D721Med (cell line): Measurements from ENCODE around the gene VWA5B1.

Experiments
- DNase-seq: peaks from one replicate; pipeline ENCODE4 v3.0.0; 2011; ENCODE audit warnings: low spot score; ENCODE audit not compliant: insufficient read length
- FAIRE-seq: peaks from 2 replicates; lab custom pipeline; 2011; peaks lifted over from hg19 to GRCh38; lab: Jason Lieb, UNC
- TF ChIP-seq, protein P1 (sequence below): IDR thresholded peaks from 2 replicates; pipeline ENCODE4 v1.5.1; 2012; ENCODE audit warnings: mild to moderate bottlenecking, control low read depth; ENCODE audit not compliant: insufficient read depth; ENCODE audit errors: missing control alignments

VWA5B1 gene

DNA sequence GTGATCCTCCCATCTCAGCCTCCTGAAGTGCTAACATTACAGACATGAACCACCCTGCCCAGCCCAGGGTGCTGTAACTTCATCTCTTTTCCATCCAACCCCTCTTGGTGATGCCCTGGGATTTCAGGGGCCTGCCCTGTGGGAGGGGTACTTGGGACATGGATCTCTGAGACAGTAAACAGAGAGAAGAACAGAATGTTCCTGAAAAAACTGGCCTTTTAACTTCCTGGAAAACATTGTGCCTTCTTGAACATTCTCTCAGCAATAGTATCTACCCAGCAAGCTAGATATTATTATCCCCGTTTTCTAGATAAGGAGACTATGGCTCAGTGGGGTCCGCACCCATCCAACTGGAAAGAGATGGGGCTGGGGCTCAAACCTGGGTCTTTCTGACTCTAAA is 57.0 kb downstream of the VWA5B1 start:
- FAIRE-seq (no peak), DNase-seq (no peak)
- TF ChIP-seq, protein P1, sequence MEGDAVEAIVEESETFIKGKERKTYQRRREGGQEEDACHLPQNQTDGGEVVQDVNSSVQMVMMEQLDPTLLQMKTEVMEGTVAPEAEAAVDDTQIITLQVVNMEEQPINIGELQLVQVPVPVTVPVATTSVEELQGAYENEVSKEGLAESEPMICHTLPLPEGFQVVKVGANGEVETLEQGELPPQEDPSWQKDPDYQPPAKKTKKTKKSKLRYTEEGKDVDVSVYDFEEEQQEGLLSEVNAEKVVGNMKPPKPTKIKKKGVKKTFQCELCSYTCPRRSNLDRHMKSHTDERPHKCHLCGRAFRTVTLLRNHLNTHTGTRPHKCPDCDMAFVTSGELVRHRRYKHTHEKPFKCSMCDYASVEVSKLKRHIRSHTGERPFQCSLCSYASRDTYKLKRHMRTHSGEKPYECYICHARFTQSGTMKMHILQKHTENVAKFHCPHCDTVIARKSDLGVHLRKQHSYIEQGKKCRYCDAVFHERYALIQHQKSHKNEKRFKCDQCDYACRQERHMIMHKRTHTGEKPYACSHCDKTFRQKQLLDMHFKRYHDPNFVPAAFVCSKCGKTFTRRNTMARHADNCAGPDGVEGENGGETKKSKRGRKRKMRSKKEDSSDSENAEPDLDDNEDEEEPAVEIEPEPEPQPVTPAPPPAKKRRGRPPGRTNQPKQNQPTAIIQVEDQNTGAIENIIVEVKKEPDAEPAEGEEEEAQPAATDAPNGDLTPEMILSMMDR, result no peak

DNA sequence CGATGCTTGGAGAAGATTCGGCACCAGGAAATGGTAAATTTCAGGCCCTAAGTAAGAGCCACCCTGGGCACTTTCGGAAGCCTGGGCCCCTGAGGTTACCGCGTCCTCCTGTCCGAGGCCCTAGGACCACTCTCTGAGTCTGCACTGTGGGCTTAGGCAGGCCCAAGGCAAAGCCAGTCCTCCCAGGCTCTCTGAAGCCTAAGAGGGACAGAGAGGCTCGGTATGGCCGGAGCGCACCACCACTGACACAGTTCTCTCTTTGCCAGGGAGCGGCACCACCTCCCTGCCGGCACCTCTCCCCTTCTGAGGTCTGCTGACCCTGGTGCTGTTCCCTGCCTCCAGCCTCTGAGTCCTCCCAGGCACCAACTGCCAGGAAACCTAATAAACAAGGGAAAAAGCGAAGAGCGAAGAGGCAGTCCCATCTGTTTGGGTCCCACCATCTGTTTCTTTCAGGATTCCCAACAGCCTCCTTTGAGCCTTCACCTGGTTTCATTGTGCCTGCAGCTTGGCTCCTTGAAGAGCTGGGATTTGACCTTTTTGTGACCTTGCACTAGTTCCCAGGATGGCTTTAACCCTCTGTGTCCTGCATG is 57.7 kb downstream of the VWA5B1 start:
- TF ChIP-seq, protein P1, result no peak
- DNase-seq, result no peak
- FAIRE-seq, result no peak

DNA sequence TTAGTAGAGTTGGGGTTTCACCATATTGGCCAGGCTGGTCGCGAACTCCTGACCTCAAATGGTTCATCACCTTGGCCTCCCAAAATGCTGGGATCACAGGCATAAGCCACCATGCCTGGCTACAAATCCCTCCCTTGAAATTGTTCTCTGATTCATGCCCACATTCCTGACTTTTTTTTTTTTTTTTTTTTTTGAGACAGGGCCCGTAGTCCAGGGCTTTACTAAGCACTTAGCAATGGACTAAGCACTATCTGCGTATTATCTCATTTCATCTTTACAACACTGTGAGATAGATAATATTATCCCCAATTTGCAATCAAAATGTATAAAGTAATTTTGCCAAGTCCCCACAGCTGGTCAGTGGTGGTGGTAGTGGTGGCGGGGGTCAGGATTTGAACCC is 58.9 kb downstream of the VWA5B1 start:
- TF ChIP-seq, protein P1, result no peak
- no peak for DNase-seq
- FAIRE-seq, result no peak

DNA sequence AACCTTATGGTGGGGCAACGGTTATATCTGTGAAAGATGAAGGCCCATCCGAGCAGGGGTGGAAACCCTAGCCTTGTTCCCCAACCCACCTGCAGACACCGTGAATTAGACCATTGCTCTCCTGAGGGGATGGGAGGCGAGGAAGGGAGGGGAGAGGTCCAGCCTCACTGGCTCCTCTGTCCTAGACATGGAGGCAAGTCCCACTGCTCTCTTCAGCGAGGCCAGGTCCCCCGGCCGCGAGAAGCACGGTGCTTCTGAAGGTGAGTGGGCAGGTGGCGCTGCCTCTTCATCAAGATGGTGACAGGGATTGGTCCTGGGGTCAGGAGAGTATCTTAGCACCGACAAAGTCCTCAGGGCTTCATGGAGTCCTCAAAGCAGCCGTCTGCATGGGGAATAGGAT is 59.3 kb downstream of the VWA5B1 start:
- TF ChIP-seq, protein P1, result no peak
- FAIRE-seq, result no peak
- no peak for DNase-seq

DNA sequence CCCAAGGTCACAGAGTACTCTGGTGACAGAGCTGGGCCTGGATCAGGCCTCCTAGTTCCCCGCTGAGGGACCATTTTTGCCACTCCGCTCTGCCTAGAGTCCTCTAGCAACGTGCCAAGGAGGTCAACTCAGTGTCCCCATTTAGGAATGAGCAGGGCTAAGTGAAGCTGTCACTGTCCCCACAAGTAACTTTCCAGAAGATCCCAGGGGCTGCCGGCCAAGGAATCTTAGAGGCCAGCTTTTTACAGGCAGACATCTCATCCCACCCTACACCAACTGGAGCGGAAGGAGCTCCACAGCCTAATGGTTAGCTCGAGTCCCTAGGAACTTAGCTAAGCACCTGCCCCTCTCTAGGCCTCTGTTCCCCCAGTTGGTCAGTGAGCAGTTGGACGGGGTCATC is 59.7 kb downstream of the VWA5B1 start:
- DNase-seq, result no peak
- FAIRE-seq, result no peak
- TF ChIP-seq, protein P1, result no peak

DNA sequence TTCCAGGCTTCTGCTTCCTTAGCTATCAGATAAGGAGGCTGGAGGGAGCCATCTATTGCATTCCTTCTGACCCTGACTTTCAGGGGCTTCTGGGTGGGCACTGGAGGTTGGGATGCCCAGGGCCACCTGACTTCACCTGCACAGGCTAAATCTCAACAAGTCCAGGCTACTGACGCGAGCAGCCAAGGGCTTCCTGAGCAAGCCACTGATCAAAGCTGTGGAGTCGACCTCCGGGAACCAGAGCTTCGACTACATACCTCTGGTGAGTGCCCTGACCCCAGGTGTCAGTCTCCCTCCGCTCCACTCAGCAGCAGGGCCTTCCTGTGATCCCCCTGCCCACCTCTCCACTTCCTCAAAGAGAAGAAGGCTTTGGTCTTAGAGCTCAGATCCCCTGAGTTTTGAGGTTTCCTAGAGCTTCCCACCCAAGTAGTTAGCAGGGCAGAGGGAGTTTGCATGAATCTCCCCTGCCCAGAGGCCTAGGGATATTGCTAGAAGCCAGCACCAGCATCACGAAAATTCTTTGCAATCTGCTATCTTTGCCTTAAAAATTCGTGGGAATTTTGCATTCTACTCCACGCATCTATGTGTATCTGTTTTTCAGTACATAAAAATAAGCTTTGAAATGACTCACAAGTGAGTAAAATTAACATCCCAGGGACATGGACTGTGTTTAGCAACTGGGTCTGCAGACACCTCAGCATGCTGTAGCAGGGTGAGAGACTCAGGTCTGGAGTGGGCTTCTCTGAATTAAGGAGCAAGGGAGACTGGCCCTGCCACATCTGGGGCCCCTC is 61.4 kb downstream of the VWA5B1 start:
- DNase-seq, result no peak
- FAIRE-seq, result no peak
- TF ChIP-seq, protein P1, result no peak

DNA sequence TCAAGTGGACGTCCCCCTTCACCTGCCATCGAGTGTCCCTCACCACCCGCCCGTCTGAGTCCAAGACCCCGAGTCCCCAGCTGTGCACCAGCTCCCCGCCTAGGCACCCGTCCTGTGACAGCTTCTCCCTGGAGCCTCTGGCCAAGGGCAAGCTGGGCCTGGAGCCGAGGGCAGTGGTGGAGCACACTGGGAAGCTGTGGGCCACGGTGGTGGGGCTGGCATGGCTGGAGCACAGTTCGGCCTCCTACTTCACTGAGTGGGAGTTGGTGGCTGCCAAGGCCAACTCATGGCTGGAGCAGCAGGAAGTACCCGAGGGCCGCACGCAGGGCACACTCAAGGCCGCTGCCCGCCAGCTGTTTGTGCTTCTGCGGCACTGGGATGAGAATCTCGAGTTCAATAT is 63.2 kb downstream of the VWA5B1 start:
- FAIRE-seq (no peak), DNase-seq (no peak)
- TF ChIP-seq, protein P1, result no peak
